HepG2 (cell line): ENCODE data around the gene FLOT2. TPM values are rescaled to one million over a fixed set of nuclear protein-coding genes. Genes with fewer than 3 reads are reported as not detected.

ENCODE experiments used
- ATAC-seq: fragments of 200-7000 bp; cut with Tn5 transposase; 3 replicates; pipeline ENCODE4 v1.9.1; 2020; ENCODE audit warnings: mild to moderate bottlenecking, moderate library complexity
- BruUV-seq: library from RNA; stranded (reverse); fragments of 400-500 nt; replicated peaks from 2 replicates; lab custom pipeline; 2021; lab: Mats Ljungman, UMichigan
- CTCF ChIA-PET: fragments of 300-600 bp; formaldehyde crosslinking; extraction: SDS; loops from one replicate; lab custom pipeline; 2021; ENCODE audit warnings: low total read pairs, inconsistent platforms, low intra/inter-chr PET ratio; lab: Yijun Ruan, JAX
- POLR2A ChIA-PET: fragments of 350-600 bp; sonication (Branson Sonifier 250); formaldehyde crosslinking; loops from one replicate; lab custom pipeline; 2020; ENCODE audit warnings: antibody characterized with exemption, inconsistent platforms; lab: Yijun Ruan, JAX
- DNase-seq: peaks from one replicate; pipeline ENCODE4 v3.0.0-alpha.2; 2015; ENCODE audit warnings: low spot score
- FAIRE-seq: peaks from 3 replicates; lab custom pipeline; 2011; peaks lifted over from hg19 to GRCh38; lab: Jason Lieb, UNC
- H2AFZ ChIP-seq: one replicate; pipeline ENCODE4 v1.6.1; 2011; ENCODE audit warnings: low read length, inconsistent platforms
- H3K27ac ChIP-seq: fragments of 300-600 bp; 3 replicates; pipeline ENCODE4 v1.8.0; 2011; ENCODE audit warnings: mixed run types, mild to moderate bottlenecking, mixed read lengths, low read length, inconsistent platforms; ENCODE audit not compliant: insufficient read depth; ENCODE audit errors: extremely low read length
- H3K27me3 ChIP-seq, 2 experiments: fragments of 200-600 bp in 1 of 2; 2 replicates in 1 of 2; 3 replicates in 1 of 2; pipeline versions ENCODE4 v1.6.0 to v1.8.0; 2011; ENCODE audit warnings: low read length in 2 of 2, mild to moderate bottlenecking in 2 of 2, moderate library complexity in 2 of 2, inconsistent platforms in 1 of 2; ENCODE audit not compliant: insufficient read depth in 2 of 2, control insufficient read depth in 1 of 2
- H3K36me3 ChIP-seq, 2 experiments: fragments of 200-600 bp in 1 of 2; replicated peaks in 1 of 2; 2 replicates in 1 of 2; 3 replicates in 1 of 2; pipeline versions ENCODE4 v1.5.1 to v1.8.0; 2011; ENCODE audit warnings: low read length in 2 of 2, inconsistent platforms in 1 of 2; ENCODE audit not compliant: insufficient read depth in 2 of 2, control insufficient read depth in 1 of 2
- H3K4me1 ChIP-seq: 2 replicates; pipeline ENCODE4 v1.5.1; 2012; ENCODE audit warnings: low read length, inconsistent platforms; ENCODE audit not compliant: insufficient read depth
- H3K4me2 ChIP-seq: 2 replicates; pipeline ENCODE4 v1.6.0; 2011; ENCODE audit warnings: low read depth, low read length, inconsistent platforms
- H3K4me3 ChIP-seq, 3 experiments: fragments of 200-600 bp in 1 of 3; sonication (generic), shearing (Covaris generic) in 1 of 3; replicated peaks in 1 of 3; 2 replicates each; pipeline ENCODE4 v1.5.1; 2011 to 2016; ENCODE audit warnings: low read length in 3 of 3, inconsistent platforms in 2 of 3, low read depth in 2 of 3, mild to moderate bottlenecking in 2 of 3, control low read depth in 1 of 3, mixed read lengths in 1 of 3; ENCODE audit not compliant: insufficient read depth in 1 of 3
- H3K79me2 ChIP-seq: one replicate; pipeline ENCODE4 v1.6.1; 2011; ENCODE audit warnings: low read length, inconsistent platforms; ENCODE audit not compliant: insufficient read depth
- H3K9ac ChIP-seq: 2 replicates; pipeline ENCODE4 v1.6.0; 2011; ENCODE audit warnings: mild to moderate bottlenecking, low read depth, low read length, inconsistent platforms; ENCODE audit not compliant: insufficient read depth
- H3K9me3 ChIP-seq: 2 replicates; pipeline ENCODE4 v1.5.1; 2012; ENCODE audit warnings: mild to moderate bottlenecking, low read length
- H4K20me1 ChIP-seq: 2 replicates; pipeline ENCODE4 v1.6.0; 2011; ENCODE audit warnings: inconsistent platforms, mild to moderate bottlenecking, low read length, moderate library complexity; ENCODE audit not compliant: insufficient read depth
- AGO1 ChIP-seq: fragments of 200-400 bp; formaldehyde crosslinking; IDR thresholded peaks from 2 replicates; pipeline ENCODE4 v1.6.1; 2017; ENCODE audit warnings: mild to moderate bottlenecking, low read depth, low read length, moderate library complexity; ENCODE audit not compliant: poor library complexity, severe bottlenecking
- FOXA1 ChIP-seq, 2 experiments: fragments of 450-650 bp in 1 of 2; sonication (generic) in 1 of 2; formaldehyde crosslinking in 1 of 2; IDR thresholded peaks; 2 replicates each; pipeline versions ENCODE4 v1.4.0 to v1.6.1; 2016 to 2020; ENCODE audit warnings: missing genetic modification reagents in 1 of 2
- GFI1 ChIP-seq: sonication (generic); formaldehyde crosslinking; IDR thresholded peaks from 2 replicates; pipeline ENCODE4 v1.5.0; 2020; ENCODE audit warnings: missing genetic modification reagents, mild to moderate bottlenecking, borderline replicate concordance
- HCFC1 ChIP-seq: fragments of 150-350 bp; IDR thresholded peaks from 2 replicates; pipeline ENCODE4 v1.6.1; 2014; ENCODE audit warnings: low read depth, low read length
- PLRG1 ChIP-seq: fragments of 450-650 bp; conservative IDR thresholded peaks from 2 replicates; pipeline ENCODE4 v1.6.1; 2016
- POLR2AphosphoS5 ChIP-seq: IDR thresholded peaks from 2 replicates; pipeline ENCODE4 v1.6.1; 2012; ENCODE audit warnings: low read depth, low read length
- RBAK ChIP-seq: sonication (generic); formaldehyde crosslinking; IDR thresholded peaks from 2 replicates; pipeline ENCODE4 v1.5.1; 2020; ENCODE audit warnings: mild to moderate bottlenecking, missing genetic modification reagents
- RELA ChIP-seq: sonication (generic); formaldehyde crosslinking; IDR thresholded peaks from 2 replicates; pipeline ENCODE4 v1.4.0; 2020; ENCODE audit warnings: missing genetic modification reagents
- SOX13 ChIP-seq, 3 experiments: fragments of 450-650 bp in 1 of 3; sonication (generic) in 1 of 3; formaldehyde crosslinking in 1 of 3; IDR thresholded peaks in 2 of 3; conservative IDR thresholded peaks in 1 of 3; 2 replicates each; pipeline versions ENCODE4 v1.5.0 to v1.6.1; 2016 to 2020; ENCODE audit warnings: antibody characterized with exemption in 1 of 3, mild to moderate bottlenecking in 1 of 3, missing compliant biosample characterization in 1 of 3, missing genetic modification reagents in 1 of 3, moderate library complexity in 1 of 3
- XBP1 ChIP-seq: sonication (generic); formaldehyde crosslinking; IDR thresholded peaks from 2 replicates; pipeline ENCODE4 v1.5.0; 2020; ENCODE audit warnings: missing genetic modification reagents
- ZC3H13 ChIP-seq: sonication (generic); formaldehyde crosslinking; IDR thresholded peaks from 2 replicates; pipeline ENCODE4 v1.8.1; 2023; ENCODE audit warnings: mild to moderate bottlenecking, missing genetic modification reagents, moderate library complexity
- ZFY ChIP-seq: sonication (generic); formaldehyde crosslinking; IDR thresholded peaks from 2 replicates; pipeline ENCODE4 v1.4.0; 2020; ENCODE audit warnings: missing genetic modification reagents
- ZNF263 ChIP-seq: sonication (generic); formaldehyde crosslinking; IDR thresholded peaks from 2 replicates; pipeline ENCODE4 v1.4.0; 2020; ENCODE audit warnings: missing genetic modification reagents
- WGBS: methylation state at CpG from one replicate; pipeline ENCODE4 v1.1.6; 2017; ENCODE audit warnings: low lambda C conversion rate; 5-methylcytosine and 5-hydroxymethylcytosine counted together
- in situ Hi-C: cut with HindIII; loops from 2 replicates; pipeline ENCODE4 v1.10.0; 2017; ENCODE audit warnings: low pct_unique_long_range_greater_than_20kb; ENCODE audit not compliant: extremely low pct_ligation_motif_present
- intact Hi-C: fragments of 100-400 bp; cut with micrococcal nuclease; formaldehyde crosslinking; loops from one replicate; pipeline ENCODE4 v1.10.0; 2022; ENCODE audit not compliant: unreplicated experiment
- polyA plus RNA-seq, 8 experiments: library from polyadenylated mRNA; depleted of rRNA in 3 of 8; stranded (reverse) in 7 of 8; unstranded in 1 of 8; fragments of >200 nt; fragmentation: Illumina TruSeq in 4 of 8; extraction: Trizol in 4 of 8; gene quantifications; 2 replicates each; pipeline versions ENCODE4 v1.2.1 to v1.2.3, GENCODE V29; 2011 to 2016; ENCODE audit warnings: low read depth in 4 of 8, missing spikeins in 1 of 8, mixed read lengths in 1 of 8; ENCODE audit not compliant: insufficient read depth in 1 of 8
- total RNA-seq, 5 experiments: library from RNA; depleted of rRNA; stranded (reverse); fragments of >200 nt; fragmentation: Illumina TruSeq; extraction: Trizol; gene quantifications; 2 replicates each; pipeline ENCODE4 v1.2.3, GENCODE V29; 2016; ENCODE audit warnings: low read depth in 1 of 5
- TF ChIP-seq, protein P1 (sequence below): sonication (generic); formaldehyde crosslinking; IDR thresholded peaks from 2 replicates; pipeline ENCODE4 v1.8.1; 2022; ENCODE audit warnings: mild to moderate bottlenecking, missing genetic modification reagents
- TF ChIP-seq, protein P2 (sequence below): sonication (generic); formaldehyde crosslinking; IDR thresholded peaks from 2 replicates; pipeline ENCODE4 v1.9.0; 2021; ENCODE audit warnings: mild to moderate bottlenecking, missing genetic modification reagents

The FLOT2 gene
- total and polyA plus RNA-seq, 2 of the 13 experiments (the other 11 are each of a cell fraction or from before 2014, with no cell fraction given): 54.3 to 54.5 TPM

DNA sequence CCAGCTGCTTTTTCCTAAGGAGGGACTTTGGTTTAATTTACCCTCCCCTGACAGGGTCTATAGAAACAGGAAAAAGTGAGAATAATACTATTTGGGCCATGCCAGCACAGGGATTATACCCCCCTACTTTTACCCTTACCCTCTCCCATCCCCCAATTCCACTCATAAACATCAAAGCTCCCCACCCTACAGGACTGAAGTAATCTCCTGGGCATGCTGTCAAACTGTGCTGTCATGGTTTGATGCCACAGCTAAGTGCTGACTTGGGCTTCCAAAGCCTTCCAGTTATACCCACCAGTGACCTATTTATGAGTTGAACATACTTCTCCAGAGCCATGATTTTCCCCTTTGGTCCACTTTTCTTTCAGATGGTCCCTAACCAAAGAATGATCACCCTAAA is 41.0 kb upstream of the FLOT2 start (continued):
- TF ChIP-seq RELA (CRISPR knock-in tag): no peak
- no peak for TF ChIP-seq FOXA1 (IDR thresholded peaks at IDR 0.05)
- no peak for TF ChIP-seq FOXA1 (CRISPR knock-in tag; IDR thresholded peaks at IDR 0.05)
- no peak for TF ChIP-seq HCFC1

DNA sequence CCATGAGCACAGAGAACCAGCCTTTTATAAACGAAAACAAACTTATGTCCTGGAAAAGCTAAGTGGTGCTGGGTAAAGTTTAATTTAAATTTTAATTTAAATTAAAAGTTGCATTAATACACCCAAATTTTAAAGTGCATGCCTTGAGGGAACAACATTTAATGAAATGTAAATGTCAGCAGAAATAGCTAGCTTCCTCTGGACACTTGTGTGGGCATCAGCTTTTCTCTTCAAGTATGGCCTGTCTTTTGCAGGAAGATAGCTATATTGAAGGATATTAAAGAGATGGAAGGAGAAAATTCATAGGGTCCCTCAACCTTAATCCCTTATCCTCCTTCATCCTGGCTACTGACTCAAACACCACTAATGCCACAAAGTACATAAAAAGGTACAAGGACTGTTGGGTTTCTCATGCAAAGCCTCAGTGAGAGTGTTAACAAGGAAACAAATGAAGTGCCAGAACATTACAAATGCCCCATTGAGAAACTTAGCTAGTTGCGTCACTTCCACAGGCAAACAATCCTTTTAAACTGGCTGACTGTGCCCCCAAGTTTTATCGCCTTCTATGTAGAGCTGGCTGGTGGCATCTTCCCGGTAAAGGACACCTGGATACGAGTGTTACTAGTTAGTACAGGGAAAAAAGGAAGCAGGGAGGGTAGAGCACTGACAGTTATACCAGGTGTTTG is 39.7 kb upstream of the FLOT2 start:
- Histone ChIP-seq H4K20me1 (peaks cover 25% of the 10 kb centered on the region), H3K4me2 (peak overlapping the region; percentile 64), H3K27me3 (no peaks in the 10 kb centered on the region), H3K9ac (peak overlapping the region; percentile 18; the same call in 1 of the 2 replicates), H2AFZ (no peak overlapping the region), H3K36me3 (peaks cover 0 to 2% of the 10 kb centered on the region in 2 experiments; a peak in 3 of 5 replicates), H3K79me2 (peaks cover 97% of the 10 kb centered on the region), H3K4me3 (peak overlapping the region in 1 of 3 experiments; percentile 5; a peak in 1 of 6 replicates), H3K27ac (peak overlapping the region; percentile 55), H3K9me3 (no peaks in the 10 kb centered on the region), H3K4me1 (peaks cover 54% of the 10 kb centered on the region)
- FAIRE-seq: peak; percentile 78
- CTCF ChIA-PET: no interaction called here
- peak; percentile 85 for ATAC-seq
- 14% methylated on average over 5 of the region's 5 CpGs for WGBS
- in situ Hi-C loops: no loop called here
- no TSS peak for BruUV-seq
- intact Hi-C loops: no loop called here
- DNase-seq: peak; percentile 85
- POLR2A ChIA-PET: interaction anchor here (0.6 to 4.6 kb wide), 6 partner anchors 13 to 210 kb away, joined by 3 to 57 read pairs (median 4); partner anchors contain the start of genes PHF12 and TRAF4
- no peak for TF ChIP-seq GFI1 (CRISPR knock-in tag)
- TF ChIP-seq ZC3H13: no peak
- TF ChIP-seq SOX13 (IDR thresholded peaks at IDR 0.05): no peak
- TF ChIP-seq SOX13 (CRISPR knock-in tag; conservative IDR thresholded peaks at IDR 0.05 in 1 of 2, IDR thresholded peaks at IDR 0.05 in 1 of 2): peak in 1 of 2 experiments; percentile 83; a peak in 2 of 4 replicates
- TF ChIP-seq XBP1: no peak
- no peak for TF ChIP-seq ZNF263 (CRISPR knock-in tag)
- TF ChIP-seq POLR2AphosphoS5: no peak
- no peak for TF ChIP-seq RBAK (CRISPR knock-in tag)
- TF ChIP-seq, protein P1, sequence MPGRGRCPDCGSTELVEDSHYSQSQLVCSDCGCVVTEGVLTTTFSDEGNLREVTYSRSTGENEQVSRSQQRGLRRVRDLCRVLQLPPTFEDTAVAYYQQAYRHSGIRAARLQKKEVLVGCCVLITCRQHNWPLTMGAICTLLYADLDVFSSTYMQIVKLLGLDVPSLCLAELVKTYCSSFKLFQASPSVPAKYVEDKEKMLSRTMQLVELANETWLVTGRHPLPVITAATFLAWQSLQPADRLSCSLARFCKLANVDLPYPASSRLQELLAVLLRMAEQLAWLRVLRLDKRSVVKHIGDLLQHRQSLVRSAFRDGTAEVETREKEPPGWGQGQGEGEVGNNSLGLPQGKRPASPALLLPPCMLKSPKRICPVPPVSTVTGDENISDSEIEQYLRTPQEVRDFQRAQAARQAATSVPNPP (CRISPR knock-in tag): no peak
- TF ChIP-seq ZFY (CRISPR knock-in tag): no peak
- TF ChIP-seq AGO1: no peak
- TF ChIP-seq, protein P2, sequence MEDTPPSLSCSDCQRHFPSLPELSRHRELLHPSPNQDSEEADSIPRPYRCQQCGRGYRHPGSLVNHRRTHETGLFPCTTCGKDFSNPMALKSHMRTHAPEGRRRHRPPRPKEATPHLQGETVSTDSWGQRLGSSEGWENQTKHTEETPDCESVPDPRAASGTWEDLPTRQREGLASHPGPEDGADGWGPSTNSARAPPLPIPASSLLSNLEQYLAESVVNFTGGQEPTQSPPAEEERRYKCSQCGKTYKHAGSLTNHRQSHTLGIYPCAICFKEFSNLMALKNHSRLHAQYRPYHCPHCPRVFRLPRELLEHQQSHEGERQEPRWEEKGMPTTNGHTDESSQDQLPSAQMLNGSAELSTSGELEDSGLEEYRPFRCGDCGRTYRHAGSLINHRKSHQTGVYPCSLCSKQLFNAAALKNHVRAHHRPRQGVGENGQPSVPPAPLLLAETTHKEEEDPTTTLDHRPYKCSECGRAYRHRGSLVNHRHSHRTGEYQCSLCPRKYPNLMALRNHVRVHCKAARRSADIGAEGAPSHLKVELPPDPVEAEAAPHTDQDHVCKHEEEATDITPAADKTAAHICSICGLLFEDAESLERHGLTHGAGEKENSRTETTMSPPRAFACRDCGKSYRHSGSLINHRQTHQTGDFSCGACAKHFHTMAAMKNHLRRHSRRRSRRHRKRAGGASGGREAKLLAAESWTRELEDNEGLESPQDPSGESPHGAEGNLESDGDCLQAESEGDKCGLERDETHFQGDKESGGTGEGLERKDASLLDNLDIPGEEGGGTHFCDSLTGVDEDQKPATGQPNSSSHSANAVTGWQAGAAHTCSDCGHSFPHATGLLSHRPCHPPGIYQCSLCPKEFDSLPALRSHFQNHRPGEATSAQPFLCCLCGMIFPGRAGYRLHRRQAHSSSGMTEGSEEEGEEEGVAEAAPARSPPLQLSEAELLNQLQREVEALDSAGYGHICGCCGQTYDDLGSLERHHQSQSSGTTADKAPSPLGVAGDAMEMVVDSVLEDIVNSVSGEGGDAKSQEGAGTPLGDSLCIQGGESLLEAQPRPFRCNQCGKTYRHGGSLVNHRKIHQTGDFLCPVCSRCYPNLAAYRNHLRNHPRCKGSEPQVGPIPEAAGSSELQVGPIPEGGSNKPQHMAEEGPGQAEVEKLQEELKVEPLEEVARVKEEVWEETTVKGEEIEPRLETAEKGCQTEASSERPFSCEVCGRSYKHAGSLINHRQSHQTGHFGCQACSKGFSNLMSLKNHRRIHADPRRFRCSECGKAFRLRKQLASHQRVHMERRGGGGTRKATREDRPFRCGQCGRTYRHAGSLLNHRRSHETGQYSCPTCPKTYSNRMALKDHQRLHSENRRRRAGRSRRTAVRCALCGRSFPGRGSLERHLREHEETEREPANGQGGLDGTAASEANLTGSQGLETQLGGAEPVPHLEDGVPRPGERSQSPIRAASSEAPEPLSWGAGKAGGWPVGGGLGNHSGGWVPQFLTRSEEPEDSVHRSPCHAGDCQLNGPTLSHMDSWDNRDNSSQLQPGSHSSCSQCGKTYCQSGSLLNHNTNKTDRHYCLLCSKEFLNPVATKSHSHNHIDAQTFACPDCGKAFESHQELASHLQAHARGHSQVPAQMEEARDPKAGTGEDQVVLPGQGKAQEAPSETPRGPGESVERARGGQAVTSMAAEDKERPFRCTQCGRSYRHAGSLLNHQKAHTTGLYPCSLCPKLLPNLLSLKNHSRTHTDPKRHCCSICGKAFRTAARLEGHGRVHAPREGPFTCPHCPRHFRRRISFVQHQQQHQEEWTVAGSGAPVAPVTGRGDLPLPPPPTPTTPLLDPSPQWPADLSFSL: no peak
- no peak for TF ChIP-seq PLRG1
